A549 (cell line): ENCODE data around the gene GBA2. TPM values are rescaled to one million over a fixed set of nuclear protein-coding genes. Genes with fewer than 3 reads are reported as not detected.

Experiments
- ATAC-seq, 2 experiments: fragments of 200-7000 bp in 1 of 2; fragments of >200 bp in 1 of 2; cut with Nextera tagmentation in 1 of 2; cut with Tn5 transposase in 1 of 2; 3 replicates each; pipeline versions ENCODE4 v1.8.0 to v1.9.1; 2018 to 2020; ENCODE audit warnings: mild to moderate bottlenecking in 1 of 2, moderate library complexity in 1 of 2
- CTCF ChIA-PET: fragments of 300-600 bp; sonication (Branson Sonifier 250); formaldehyde crosslinking; extraction: SDS; loops from one replicate; lab custom pipeline; 2021; ENCODE audit warnings: antibody characterized with exemption, inconsistent platforms; lab: Yijun Ruan, JAX
- POLR2A ChIA-PET: fragments of 350-600 bp; formaldehyde crosslinking; extraction: SDS; loops from one replicate; lab custom pipeline; 2021; ENCODE audit warnings: antibody characterized with exemption, inconsistent platforms; lab: Yijun Ruan, JAX
- DNase-seq, 2 experiments: peaks; one replicate each; pipeline versions ENCODE4 v3.0.0 to v3.0.0-alpha.2; 2011 to 2016; ENCODE audit warnings: low read depth in 1 of 2, low spot score in 1 of 2
- FAIRE-seq: peaks from 2 replicates; lab custom pipeline; 2011; peaks lifted over from hg19 to GRCh38; lab: Jason Lieb, UNC
- H3K27ac ChIP-seq, 2 experiments: fragments of >200 bp; sonication (Bioruptor Twin); formaldehyde crosslinking; 3 replicates each; pipeline ENCODE4 v1.5.1; 2016 to 2017
- H3K4me1 ChIP-seq: fragments of >200 bp; sonication (Bioruptor Twin); formaldehyde crosslinking; 3 replicates; pipeline ENCODE4 v1.6.1; 2016
- H3K4me2 ChIP-seq: fragments of >200 bp; sonication (Bioruptor Twin); formaldehyde crosslinking; 3 replicates; pipeline ENCODE4 v1.6.1; 2016
- H3K4me3 ChIP-seq: fragments of >200 bp; sonication (Bioruptor Twin); formaldehyde crosslinking; 3 replicates; pipeline ENCODE4 v1.5.1; 2016
- H3K9me3 ChIP-seq: fragments of >200 bp; sonication (Bioruptor Twin); formaldehyde crosslinking; 3 replicates; pipeline ENCODE4 v1.6.1; 2016
- CHD2 ChIP-seq: fragments of 150-350 bp; IDR thresholded peaks from 2 replicates; pipeline ENCODE4 v1.6.1; 2014; ENCODE audit warnings: low read length; ENCODE audit not compliant: partially characterized antibody
- EHMT2 ChIP-seq: fragments of 200-600 bp; sonication (generic); IDR thresholded peaks from 2 replicates; pipeline ENCODE4 v1.6.1; 2016; ENCODE audit warnings: antibody characterized with exemption, low read depth, mild to moderate bottlenecking, moderate library complexity
- ESRRA ChIP-seq: fragments of 150-350 bp; IDR thresholded peaks from 2 replicates; pipeline ENCODE4 v1.6.1; 2014; ENCODE audit warnings: mild to moderate bottlenecking, low read length, borderline replicate concordance
- FOXS1 ChIP-seq: fragments of 250-450 bp; sonication (Bioruptor Pico); IDR thresholded peaks from 2 replicates; pipeline ENCODE4 v1.5.0; 2020; ENCODE audit warnings: mild to moderate bottlenecking, moderate library complexity
- GATA3 ChIP-seq: IDR thresholded peaks from 2 replicates; pipeline ENCODE4 v1.6.1; 2012; ENCODE audit warnings: borderline replicate concordance
- HEYL ChIP-seq: fragments of 250-450 bp; sonication (Bioruptor Pico); IDR thresholded peaks from 2 replicates; pipeline ENCODE4 v1.8.0; 2021; ENCODE audit warnings: mild to moderate bottlenecking, moderate library complexity
- HOXA7 ChIP-seq: fragments of 250-450 bp; sonication (Bioruptor Pico); IDR thresholded peaks from 2 replicates; pipeline ENCODE4 v1.5.0; 2020; ENCODE audit warnings: mild to moderate bottlenecking, moderate library complexity
- HOXB13 ChIP-seq: fragments of 250-450 bp; sonication (Bioruptor Pico); IDR thresholded peaks from 2 replicates; pipeline ENCODE4 v1.5.0; 2020; ENCODE audit warnings: low read depth, mild to moderate bottlenecking, moderate library complexity
- HOXB5 ChIP-seq: fragments of 250-450 bp; sonication (Bioruptor Pico); IDR thresholded peaks from 2 replicates; pipeline ENCODE4 v1.5.0; 2020; ENCODE audit warnings: mild to moderate bottlenecking, moderate library complexity
- KDM5A ChIP-seq: fragments of 200-600 bp; sonication (generic); IDR thresholded peaks from 2 replicates; pipeline ENCODE4 v1.6.1; 2016; ENCODE audit warnings: antibody characterized with exemption, mild to moderate bottlenecking
- MAFK ChIP-seq: fragments of 450-650 bp; IDR thresholded peaks from 2 replicates; pipeline ENCODE4 v1.6.1; 2014; ENCODE audit not compliant: partially characterized antibody
- MAX ChIP-seq: IDR thresholded peaks from 2 replicates; pipeline ENCODE4 v1.6.1; 2012
- NFE2L2 ChIP-seq: fragments of 150-350 bp; conservative IDR thresholded peaks from 2 replicates; pipeline ENCODE4 v1.6.1; 2014; ENCODE audit warnings: low read length
- NR3C1 ChIP-seq: fragments of >200 bp; sonication (Bioruptor Twin); formaldehyde crosslinking; IDR thresholded peaks from 3 replicates; pipeline ENCODE4 v1.6.1; 2017
- PHF8 ChIP-seq: fragments of 200-600 bp; sonication (generic); IDR thresholded peaks from 2 replicates; pipeline ENCODE4 v1.6.1; 2016; ENCODE audit warnings: low read depth, mild to moderate bottlenecking, antibody characterized with exemption, moderate library complexity, borderline replicate concordance
- POLR2A ChIP-seq: IDR thresholded peaks from 2 replicates; pipeline ENCODE4 v1.6.1; 2012; ENCODE audit warnings: mild to moderate bottlenecking, low read length
- RARB ChIP-seq: fragments of 250-450 bp; sonication (Bioruptor Pico); IDR thresholded peaks from 2 replicates; pipeline ENCODE4 v1.8.0; 2021; ENCODE audit warnings: mild to moderate bottlenecking, moderate library complexity
- REST ChIP-seq: fragments of 200-600 bp; sonication (generic); IDR thresholded peaks from 2 replicates; pipeline ENCODE4 v1.6.1; 2016; ENCODE audit warnings: antibody characterized with exemption, mild to moderate bottlenecking, moderate library complexity
- SREBF2 ChIP-seq: fragments of 450-650 bp; IDR thresholded peaks from 2 replicates; pipeline ENCODE4 v1.6.1; 2014; ENCODE audit warnings: mild to moderate bottlenecking, moderate library complexity
- TP53 ChIP-seq: fragments of 250-450 bp; sonication (Bioruptor Pico); IDR thresholded peaks from 2 replicates; pipeline ENCODE4 v1.5.0; 2021; ENCODE audit warnings: mild to moderate bottlenecking, moderate library complexity
- ZC3H11A ChIP-seq: fragments of 450-650 bp; IDR thresholded peaks from 2 replicates; pipeline ENCODE4 v1.6.1; 2014; ENCODE audit warnings: antibody characterized with exemption, mild to moderate bottlenecking
- ZFP36 ChIP-seq: fragments of 450-650 bp; IDR thresholded peaks from 2 replicates; pipeline ENCODE4 v1.6.1; 2014; ENCODE audit warnings: borderline replicate concordance; ENCODE audit not compliant: partially characterized antibody
- WGBS: methylation state at CpG from one replicate; pipeline ENCODE4 v1.1.6; 2017; ENCODE audit errors: missing lambda C conversion rate; 5-methylcytosine and 5-hydroxymethylcytosine counted together
- polyA plus RNA-seq, 4 experiments: library from polyadenylated mRNA; depleted of rRNA in 3 of 4; stranded (reverse); fragments of >200 nt; fragmentation: RNase III in 1 of 4; extraction: RNeasy Plus Mini Kit Qiagen cat#74134 plus additional on column Dnase treatment in 1 of 4; gene quantifications; 2 replicates in 3 of 4; 3 replicates in 1 of 4; pipeline ENCODE4 v1.2.3, GENCODE V29; 2011 to 2017
- TF ChIP-seq, protein P1 (sequence below): IDR thresholded peaks from 2 replicates; pipeline ENCODE4 v1.6.1; 2012
- TF ChIP-seq, protein P2 (sequence below): fragments of 150-350 bp; IDR thresholded peaks from 2 replicates; pipeline ENCODE4 v1.6.1; 2014; ENCODE audit warnings: low read depth, mild to moderate bottlenecking, low read length

Gene GBA2
- polyA plus RNA-seq, 2 of the 4 experiments (the other 2 are of a cell fraction) = 38.9 to 40.0 TPM

GRCh38 chr9:35778496-35778895 lies 29.5 kb upstream of the GBA2 start:
- no peak overlapping the region for H3K27ac ChIP-seq
- ChIA-PET CTCF (interaction anchor here (1.6 to 13.6 kb wide), 4 partner anchors 11 to 116 kb away, joined by 3 to 122 read pairs (median 9); no protein-coding TSS in a partner anchor), POLR2A (no interaction called here)
- no peak overlapping the region for H3K4me2 ChIP-seq
- no peak for FAIRE-seq
- 93% methylated on average over 3 of the region's 3 CpGs for WGBS
- H3K9me3 ChIP-seq = no peaks in the 10 kb centered on the region
- no peak overlapping the region for H3K4me3 ChIP-seq
- no peak for DNase-seq
- H3K4me1 ChIP-seq = no peaks in the 10 kb centered on the region
- no peak for TF ChIP-seq HOXB13
- no peak for TF ChIP-seq NR3C1
- TF ChIP-seq HEYL (CRISPR knock-in tag) = no peak
- TF ChIP-seq RARB (CRISPR knock-in tag) = no peak
- no peak for TF ChIP-seq SREBF2
- no peak for TF ChIP-seq NFE2L2
- TF ChIP-seq MAFK = no peak
- no peak for ATAC-seq

DNA sequence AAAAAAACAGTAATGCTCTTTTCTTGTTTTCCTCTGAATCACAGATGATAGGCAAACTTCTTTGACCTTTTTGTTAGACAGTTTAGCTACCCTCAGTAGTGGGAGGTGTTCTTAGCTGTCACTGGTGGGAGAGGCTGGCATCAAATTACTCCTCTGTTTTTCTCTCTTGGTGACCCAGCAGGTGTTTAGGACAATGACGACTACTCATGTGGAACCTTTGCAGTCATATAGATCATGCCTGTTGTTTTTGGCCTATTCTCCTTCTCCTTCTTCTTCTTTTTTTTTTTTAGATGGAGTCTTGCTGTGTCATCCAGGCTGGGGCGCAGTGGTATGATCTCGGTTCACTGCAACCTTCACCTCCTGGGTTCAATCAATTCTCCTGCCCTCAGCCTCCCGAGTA lies 27.0 kb upstream of the GBA2 start:
- POLR2A ChIA-PET = no interaction called here
- CTCF ChIA-PET = interaction anchor here (1.1 to 13.6 kb wide), 4 partner anchors 12 to 134 kb away, joined by 3 to 122 read pairs (median 6); no protein-coding TSS in a partner anchor
- 91% methylated on average over 4 of the region's 4 CpGs for WGBS
- no peak for FAIRE-seq
- Histone ChIP-seq H3K4me2 (no peak overlapping the region), H3K9me3 (no peaks in the 10 kb centered on the region), H3K4me3 (no peak overlapping the region), H3K4me1 (peaks cover 14% of the 10 kb centered on the region), H3K27ac (no peak overlapping the region)
- no peak for ATAC-seq
- TF ChIP-seq ESRRA = no peak
- no peak for TF ChIP-seq FOXS1 (CRISPR knock-in tag)
- TF ChIP-seq EHMT2 = no peak
- TF ChIP-seq, protein P1, sequence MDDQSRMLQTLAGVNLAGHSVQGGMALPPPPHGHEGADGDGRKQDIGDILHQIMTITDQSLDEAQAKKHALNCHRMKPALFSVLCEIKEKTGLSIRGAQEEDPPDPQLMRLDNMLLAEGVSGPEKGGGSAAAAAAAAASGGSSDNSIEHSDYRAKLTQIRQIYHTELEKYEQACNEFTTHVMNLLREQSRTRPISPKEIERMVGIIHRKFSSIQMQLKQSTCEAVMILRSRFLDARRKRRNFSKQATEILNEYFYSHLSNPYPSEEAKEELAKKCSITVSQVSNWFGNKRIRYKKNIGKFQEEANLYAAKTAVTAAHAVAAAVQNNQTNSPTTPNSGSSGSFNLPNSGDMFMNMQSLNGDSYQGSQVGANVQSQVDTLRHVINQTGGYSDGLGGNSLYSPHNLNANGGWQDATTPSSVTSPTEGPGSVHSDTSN = no peak
- TF ChIP-seq HOXB5 (CRISPR knock-in tag) = no peak
- no peak for TF ChIP-seq REST
- TF ChIP-seq TP53 (CRISPR knock-in tag) = no peak
- no peak for TF ChIP-seq POLR2A
- no peak for TF ChIP-seq GATA3
- no peak for TF ChIP-seq HOXA7 (CRISPR knock-in tag)
- TF ChIP-seq PHF8 = no peak
- no peak for TF ChIP-seq KDM5A
- no peak for TF ChIP-seq ZFP36
- TF ChIP-seq, protein P2, sequence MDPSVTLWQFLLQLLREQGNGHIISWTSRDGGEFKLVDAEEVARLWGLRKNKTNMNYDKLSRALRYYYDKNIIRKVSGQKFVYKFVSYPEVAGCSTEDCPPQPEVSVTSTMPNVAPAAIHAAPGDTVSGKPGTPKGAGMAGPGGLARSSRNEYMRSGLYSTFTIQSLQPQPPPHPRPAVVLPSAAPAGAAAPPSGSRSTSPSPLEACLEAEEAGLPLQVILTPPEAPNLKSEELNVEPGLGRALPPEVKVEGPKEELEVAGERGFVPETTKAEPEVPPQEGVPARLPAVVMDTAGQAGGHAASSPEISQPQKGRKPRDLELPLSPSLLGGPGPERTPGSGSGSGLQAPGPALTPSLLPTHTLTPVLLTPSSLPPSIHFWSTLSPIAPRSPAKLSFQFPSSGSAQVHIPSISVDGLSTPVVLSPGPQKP = no peak
- TF ChIP-seq MAX = no peak
- TF ChIP-seq CHD2 = no peak
- no peak for TF ChIP-seq ZC3H11A
- no peak for DNase-seq
